BJ (cell line): ENCODE results near the gene EHD1. TPM values are rescaled to one million over a fixed set of nuclear protein-coding genes. Genes with fewer than 3 reads are reported as not detected.

Experiments
- CTCF ChIA-PET: fragments of 350-600 bp; formaldehyde crosslinking; extraction: SDS; loops from one replicate; lab custom pipeline; 2021; ENCODE audit warnings: antibody characterized with exemption, inconsistent platforms; lab: Yijun Ruan, JAX
- POLR2A ChIA-PET: fragments of 300-600 bp; sonication (Branson Sonifier 250); formaldehyde crosslinking; extraction: SDS; loops from one replicate; lab custom pipeline; 2021; ENCODE audit warnings: antibody characterized with exemption; lab: Charles Lee
- DNase-seq: peaks from one replicate; pipeline ENCODE4 v3.0.0-alpha.2; 2011; ENCODE audit warnings: low read depth
- H3K27me3 ChIP-seq: 2 replicates; pipeline ENCODE4 v1.6.0; 2011; ENCODE audit warnings: low read length; ENCODE audit not compliant: control insufficient read depth, insufficient read depth
- H3K36me3 ChIP-seq: 2 replicates; pipeline ENCODE4 v1.5.1; 2011; ENCODE audit warnings: low read length; ENCODE audit not compliant: control insufficient read depth, insufficient read depth
- H3K4me3 ChIP-seq: 2 replicates; pipeline ENCODE4 v1.5.1; 2011; ENCODE audit warnings: low read depth, mild to moderate bottlenecking, control low read depth, low read length
- polyA plus RNA-seq: library from polyadenylated mRNA; depleted of rRNA; stranded (reverse); fragments of >200 nt; gene quantifications from 2 replicates; pipeline ENCODE4 v1.2.3, GENCODE V29; 2011
- TF ChIP-seq, protein P1 (sequence below): IDR thresholded peaks from 2 replicates; pipeline ENCODE4 v1.5.1; 2011; ENCODE audit warnings: low read depth, mild to moderate bottlenecking, control low read depth, inconsistent platforms, low read length, moderate library complexity; ENCODE audit not compliant: insufficient read depth

Gene EHD1
- polyA plus RNA-seq, 1 experiment = 191 TPM

DNA sequence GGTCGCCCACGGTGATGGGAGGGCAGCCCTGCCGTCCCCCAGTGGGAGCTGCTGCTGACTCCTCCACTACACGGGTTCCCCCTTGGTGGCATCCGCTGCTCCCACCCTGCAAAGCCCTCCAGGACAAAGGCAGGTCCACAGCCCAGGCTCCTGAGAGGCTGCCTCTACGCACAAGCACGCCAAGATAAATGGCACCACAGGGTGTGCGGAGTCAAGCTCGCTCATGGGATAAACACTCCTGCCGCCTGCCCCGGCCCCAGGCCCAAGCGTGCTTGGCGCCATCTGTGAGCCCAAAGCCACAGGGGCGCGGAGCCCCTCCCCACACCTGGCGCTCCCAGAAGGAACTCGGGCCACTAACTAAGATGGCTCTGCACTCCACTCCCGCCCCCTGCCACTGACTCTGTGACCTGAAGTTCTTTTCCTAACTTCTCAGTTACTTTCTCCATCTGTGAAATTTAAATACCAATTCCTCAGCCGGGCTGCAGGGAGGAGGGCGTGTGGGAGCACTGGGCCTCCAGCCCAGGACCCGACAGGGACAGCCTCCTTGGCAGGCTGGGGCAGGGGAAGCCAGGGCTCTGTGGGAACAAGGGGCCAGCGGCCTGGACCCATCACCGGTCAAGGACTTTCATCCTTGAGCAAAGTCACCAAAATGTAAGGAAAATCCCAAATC, 14.9 kb downstream of the EHD1 start:
- DNase-seq = no peak
- H3K36me3 ChIP-seq = peaks cover 23% of the 10 kb centered on the region
- TF ChIP-seq, protein P1, sequence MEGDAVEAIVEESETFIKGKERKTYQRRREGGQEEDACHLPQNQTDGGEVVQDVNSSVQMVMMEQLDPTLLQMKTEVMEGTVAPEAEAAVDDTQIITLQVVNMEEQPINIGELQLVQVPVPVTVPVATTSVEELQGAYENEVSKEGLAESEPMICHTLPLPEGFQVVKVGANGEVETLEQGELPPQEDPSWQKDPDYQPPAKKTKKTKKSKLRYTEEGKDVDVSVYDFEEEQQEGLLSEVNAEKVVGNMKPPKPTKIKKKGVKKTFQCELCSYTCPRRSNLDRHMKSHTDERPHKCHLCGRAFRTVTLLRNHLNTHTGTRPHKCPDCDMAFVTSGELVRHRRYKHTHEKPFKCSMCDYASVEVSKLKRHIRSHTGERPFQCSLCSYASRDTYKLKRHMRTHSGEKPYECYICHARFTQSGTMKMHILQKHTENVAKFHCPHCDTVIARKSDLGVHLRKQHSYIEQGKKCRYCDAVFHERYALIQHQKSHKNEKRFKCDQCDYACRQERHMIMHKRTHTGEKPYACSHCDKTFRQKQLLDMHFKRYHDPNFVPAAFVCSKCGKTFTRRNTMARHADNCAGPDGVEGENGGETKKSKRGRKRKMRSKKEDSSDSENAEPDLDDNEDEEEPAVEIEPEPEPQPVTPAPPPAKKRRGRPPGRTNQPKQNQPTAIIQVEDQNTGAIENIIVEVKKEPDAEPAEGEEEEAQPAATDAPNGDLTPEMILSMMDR = no peak
- POLR2A ChIA-PET = interaction anchor here (0.8 kb wide), 1 partner anchor 15 kb away, joined by 3 read pairs; no protein-coding TSS in a partner anchor
- H3K4me3 ChIP-seq = no peak overlapping the region
- H3K27me3 ChIP-seq = no peaks in the 10 kb centered on the region
- CTCF ChIA-PET = interaction anchor here (0.6 to 29.2 kb wide), 5 partner anchors 12 to 151 kb away, joined by 3 to 797 read pairs (median 4); partner anchors contain the start of genes CDC42BPG and EHD1

- Histone ChIP-seq H3K4me3 (no peak overlapping the region), H3K36me3 (peaks cover 20% of the 10 kb centered on the region), H3K27me3 (no peaks in the 10 kb centered on the region)
- POLR2A ChIA-PET = no interaction called here
- TF ChIP-seq, protein P1 = no peak
- CTCF ChIA-PET = interaction anchor here (29.2 kb wide), 1 partner anchor 23 kb away, joined by 797 read pairs; the partner anchor contains the start of gene EHD1
- no peak for DNase-seq
Measured at GRCh38 chr11:64862987-64863390, 15.4 kb downstream of the EHD1 start.

GRCh38 chr11:64861227-64861975, 17.0 kb downstream of the EHD1 start:
- ChIA-PET CTCF (interaction anchor here (0.9 to 29.2 kb wide), 2 partner anchors 17 to 25 kb away, joined by 3 to 797 read pairs; partner anchors contain the start of genes CDC42BPG and EHD1), POLR2A (no interaction called here)
- no peak overlapping the region for H3K4me3 ChIP-seq
- no peak for DNase-seq
- peaks cover 21% of the 10 kb centered on the region for H3K36me3 ChIP-seq
- TF ChIP-seq, protein P1 = no peak
- no peaks in the 10 kb centered on the region for H3K27me3 ChIP-seq

GRCh38 chr11:64859542-64860414, 18.6 kb downstream of the EHD1 start:
- Histone ChIP-seq H3K27me3 (no peaks in the 10 kb centered on the region), H3K4me3 (no peak overlapping the region), H3K36me3 (peaks cover 21% of the 10 kb centered on the region)
- no peak for DNase-seq
- TF ChIP-seq, protein P1 = no peak
- POLR2A ChIA-PET = no interaction called here
- CTCF ChIA-PET = interaction anchor here (2.4 to 29.2 kb wide), 2 partner anchors 10 to 27 kb away, joined by 7 to 797 read pairs; partner anchors contain the start of gene EHD1
